SW 1271 (cell line): Measurements from ENCODE around the gene CCDC15.
A peak's percentile ranks its signal among the peaks of the same experiment; 100 is the strongest.
"Not testable (repeated sequence)": the region's sequence is repeated elsewhere in the genome, so short reads cannot be mapped to it uniquely, and the experiment has no call there.

Source experiments
- DNase-seq, 2 experiments: peaks; one replicate each; lab custom pipeline; 2025; lab: John Stamatoyannopoulos, UW

Gene CCDC15

GRCh38 chr11:124942466-124943253, 11.3 kb upstream of the CCDC15 start:
- no peak for DNase-seq

GRCh38 chr11:124943254-124943616, 10.8 kb upstream of the CCDC15 start:
- DNase-seq: no peak

- DNase-seq: no peak
Observed at GRCh38 chr11:124943741-124944140, 10.3 kb upstream of the CCDC15 start.

GRCh38 chr11:124944565-124944964, 9.4 kb upstream of the CCDC15 start:
- DNase-seq: no peak

GRCh38 chr11:124945826-124946225, 8.2 kb upstream of the CCDC15 start:
- no peak for DNase-seq

GRCh38 chr11:124946735-124947141, 7.3 kb upstream of the CCDC15 start:
- DNase-seq: no peak

GRCh38 chr11:124950601-124951330, 3.2 kb upstream of the CCDC15 start:
- DNase-seq: no peak

GRCh38 chr11:124951341-124951740, 2.7 kb upstream of the CCDC15 start:
- DNase-seq: no peak

- DNase-seq: no peak
Observed at GRCh38 chr11:124954590-124954955, 571 bp downstream of the CCDC15 start.

GRCh38 chr11:124955035-124955434, 1.0 kb downstream of the CCDC15 start:
- no peak for DNase-seq

GRCh38 chr11:124961972-124962609, 8.1 kb downstream of the CCDC15 start:
- peak in 1 of 2 experiments; percentile 75 for DNase-seq

- DNase-seq: not testable (repeated sequence)
Observed at GRCh38 chr11:124968197-124968596, 14.2 kb downstream of the CCDC15 start.

- DNase-seq: peak in 1 of 2 experiments; percentile 12
Observed at GRCh38 chr11:124970925-124971324, 16.9 kb downstream of the CCDC15 start.

GRCh38 chr11:124971810-124972209, 17.8 kb downstream of the CCDC15 start:
- DNase-seq: no peak

GRCh38 chr11:124976531-124976930, 22.5 kb downstream of the CCDC15 start:
- no peak for DNase-seq

- DNase-seq: no peak
Observed at GRCh38 chr11:124977006-124977405, 23.0 kb downstream of the CCDC15 start.

GRCh38 chr11:124978316-124978715, 24.3 kb downstream of the CCDC15 start:
- DNase-seq: no peak

- no peak for DNase-seq
Observed at GRCh38 chr11:124982043-124982442, 28.0 kb downstream of the CCDC15 start.

GRCh38 chr11:124983674-124984511, 29.9 kb downstream of the CCDC15 start:
- DNase-seq: no peak

GRCh38 chr11:124984512-124984854, 30.5 kb downstream of the CCDC15 start:
- no peak for DNase-seq

- no peak for DNase-seq
Observed at GRCh38 chr11:124987096-124987495, 33.1 kb downstream of the CCDC15 start.

GRCh38 chr11:124988063-124988462, 34.1 kb downstream of the CCDC15 start:
- DNase-seq: no peak
